GM12891 (cell line): ENCODE results near the gene SLC7A10.

ENCODE experiments used
- PAX5 ChIP-seq: IDR thresholded peaks from 2 replicates; pipeline ENCODE4 v1.6.1; 2011; ENCODE audit warnings: low read length, moderate library complexity, mild to moderate bottlenecking; ENCODE audit not compliant: insufficient read depth, severe bottlenecking
- POLR2A ChIP-seq: IDR thresholded peaks from 2 replicates; pipeline ENCODE4 v1.6.1; 2011; ENCODE audit warnings: low read depth, low read length, control low read depth
- POLR2AphosphoS5 ChIP-seq: IDR thresholded peaks from 2 replicates; pipeline ENCODE4 v1.6.1; 2011; ENCODE audit warnings: low read depth, low read length, control low read depth
- POU2F2 ChIP-seq: IDR thresholded peaks from 2 replicates; pipeline ENCODE4 v1.6.1; 2011; ENCODE audit warnings: low read depth, mild to moderate bottlenecking, control low read depth, low read length, moderate library complexity
- SPI1 ChIP-seq: IDR thresholded peaks from 2 replicates; pipeline ENCODE4 v1.6.1; 2011; ENCODE audit warnings: low read depth, low read length, control low read depth
- TAF1 ChIP-seq: IDR thresholded peaks from 2 replicates; pipeline ENCODE4 v1.6.1; 2011; ENCODE audit warnings: low read depth, low read length, control low read depth

DNA sequence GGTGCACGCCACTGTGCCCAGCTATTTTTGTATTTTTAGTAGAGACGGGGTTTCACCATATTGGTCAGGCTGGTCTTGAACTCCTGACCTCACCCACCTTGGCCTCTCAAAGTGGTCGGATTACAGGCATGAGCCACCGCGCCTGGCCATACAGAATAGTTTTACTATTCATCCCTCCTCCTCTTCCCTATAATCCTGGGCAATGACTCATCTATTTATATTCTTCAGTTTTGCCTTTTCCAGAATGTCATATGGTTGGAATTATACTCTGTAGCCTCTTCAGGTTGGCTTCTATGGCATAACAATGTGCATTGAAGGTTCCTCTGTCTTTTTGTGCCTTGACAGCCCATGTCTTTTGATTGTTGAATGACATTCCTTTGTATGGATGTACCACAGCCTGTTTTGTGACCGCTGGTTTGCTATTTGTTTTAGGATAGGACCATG, 53.7 kb downstream of the SLC7A10 start:
- no peak for TF ChIP-seq POLR2A
- no peak for TF ChIP-seq POLR2AphosphoS5
- TF ChIP-seq TAF1, result no peak
- no peak for TF ChIP-seq SPI1
- TF ChIP-seq POU2F2, result no peak
- TF ChIP-seq PAX5, result no peak
